ENCODE data around the gene IFIT1.
"Not testable (repeated sequence)": the region's sequence is repeated elsewhere in the genome, so short reads cannot be mapped to it uniquely, and the experiment has no call there.

Gene IFIT1

DNA sequence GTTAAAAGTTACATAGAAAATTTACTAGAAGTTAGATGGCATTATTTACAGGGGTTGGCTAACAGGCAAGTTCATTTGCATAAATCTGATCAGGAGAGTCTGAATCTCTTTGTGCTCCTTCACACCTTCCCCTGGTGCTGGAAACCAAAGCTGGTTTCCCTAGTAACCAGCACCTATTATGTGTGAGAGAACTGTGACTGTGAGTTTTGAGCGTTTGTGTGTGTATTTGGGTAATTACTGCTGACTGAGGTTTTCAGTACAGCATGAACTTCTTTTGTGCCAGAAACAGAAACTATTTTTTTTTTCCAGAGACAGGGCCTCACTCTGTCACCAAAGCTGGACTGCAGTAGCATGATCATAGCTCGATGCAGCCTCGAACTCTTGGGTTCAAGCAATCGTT, 24.9 kb upstream of the IFIT1 start:
- no peak for DNase-seq

- no peak for DNase-seq
These were observed 24.3 kb upstream of the IFIT1 start for GRCh38 chr10:89368129-89368528.

GRCh38 chr10:89369156-89370105, 23.0 kb upstream of the IFIT1 start:
- no peak for DNase-seq

DNA sequence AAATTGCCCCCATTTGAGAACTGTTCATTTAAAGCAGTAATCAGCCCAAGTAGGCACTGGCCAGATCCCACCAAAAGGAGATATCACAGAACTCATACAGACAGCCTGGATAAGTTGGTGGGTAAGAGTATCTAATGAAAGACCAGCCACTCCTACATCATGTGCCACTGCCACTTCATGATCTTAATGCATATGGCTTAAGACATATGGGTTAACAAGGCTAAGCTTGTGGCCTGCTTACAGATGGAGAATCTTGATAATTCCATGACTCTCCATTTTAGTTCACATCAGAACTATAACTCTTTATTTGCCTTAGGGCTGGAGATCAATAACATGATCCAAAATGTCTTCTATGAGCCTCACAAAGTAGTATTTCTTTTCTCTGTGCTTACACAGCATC, 21.3 kb upstream of the IFIT1 start:
- no peak for DNase-seq

- DNase-seq = no peak
These were observed 20.4 kb upstream of the IFIT1 start for GRCh38 chr10:89371987-89372386.

GRCh38 chr10:89373916-89374711, 18.3 kb upstream of the IFIT1 start:
- no peak for DNase-seq

DNA sequence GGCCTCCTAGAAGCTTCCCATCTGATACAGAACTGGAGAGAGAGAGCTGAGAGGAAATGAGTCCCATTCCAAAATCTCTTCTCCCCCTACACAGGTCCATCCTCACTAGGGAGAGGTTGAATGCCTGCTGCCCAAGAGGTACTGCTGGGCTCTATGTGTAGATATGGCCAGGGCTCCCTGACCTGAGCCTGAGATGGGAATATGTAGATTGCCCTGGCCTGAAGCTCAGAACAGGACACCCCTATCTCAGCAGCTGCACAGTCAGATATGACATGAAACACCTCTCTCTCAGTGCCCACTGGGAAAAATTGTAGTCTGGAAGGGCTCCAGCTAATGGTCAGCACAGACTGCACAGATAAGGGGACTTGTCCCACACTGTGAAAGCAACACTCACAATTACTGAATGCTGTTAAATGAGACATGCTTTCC, 17.7 kb upstream of the IFIT1 start:
- DNase-seq = no peak

GRCh38 chr10:89377705-89378637, 14.5 kb upstream of the IFIT1 start, which contains the start of gene IFIT1B:
IFIT1B (plus strand) TSS chr10:89378056; CDS start chr10:89378136, 80 bp downstream.
- no peak for DNase-seq

DNA sequence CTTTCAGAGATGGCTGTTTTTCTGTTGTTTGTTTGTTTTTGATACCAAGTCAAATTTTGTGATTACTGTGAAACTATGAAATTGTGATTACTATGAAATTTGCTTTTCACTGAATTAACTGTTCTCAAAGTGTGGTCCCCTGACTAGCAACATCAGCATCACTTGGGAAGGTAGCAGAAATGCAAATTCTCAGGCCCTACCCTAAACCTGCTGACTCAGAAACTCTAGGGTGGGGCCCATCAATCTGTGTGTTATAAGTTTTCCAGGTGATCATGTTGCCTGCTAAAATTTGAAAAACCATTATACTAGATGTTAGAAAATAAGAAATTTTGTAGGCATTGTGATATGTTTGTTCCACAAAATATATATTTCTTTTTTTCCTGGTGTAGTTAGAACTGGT, 13.3 kb upstream of the IFIT1 start:
- DNase-seq = no peak

DNA sequence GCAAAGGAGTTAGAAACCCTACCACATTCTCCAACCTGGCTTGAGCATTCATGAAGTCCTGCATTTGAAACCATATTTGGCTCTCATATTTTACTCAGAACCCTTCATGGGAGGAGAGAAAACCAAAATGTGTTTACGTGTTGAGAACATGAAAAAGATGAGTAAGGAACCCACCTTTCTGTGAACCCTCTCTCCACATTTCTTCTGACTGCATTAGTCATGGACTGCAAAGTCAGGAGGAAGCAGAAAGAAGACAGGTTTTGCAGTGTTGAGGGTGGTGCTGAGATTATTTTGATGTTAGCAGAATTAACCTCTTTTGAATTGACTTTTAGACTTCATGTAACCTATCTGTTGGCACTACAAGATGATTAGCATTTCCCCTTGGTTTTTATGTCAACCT, 9.7 kb upstream of the IFIT1 start:
- no peak for DNase-seq

DNA sequence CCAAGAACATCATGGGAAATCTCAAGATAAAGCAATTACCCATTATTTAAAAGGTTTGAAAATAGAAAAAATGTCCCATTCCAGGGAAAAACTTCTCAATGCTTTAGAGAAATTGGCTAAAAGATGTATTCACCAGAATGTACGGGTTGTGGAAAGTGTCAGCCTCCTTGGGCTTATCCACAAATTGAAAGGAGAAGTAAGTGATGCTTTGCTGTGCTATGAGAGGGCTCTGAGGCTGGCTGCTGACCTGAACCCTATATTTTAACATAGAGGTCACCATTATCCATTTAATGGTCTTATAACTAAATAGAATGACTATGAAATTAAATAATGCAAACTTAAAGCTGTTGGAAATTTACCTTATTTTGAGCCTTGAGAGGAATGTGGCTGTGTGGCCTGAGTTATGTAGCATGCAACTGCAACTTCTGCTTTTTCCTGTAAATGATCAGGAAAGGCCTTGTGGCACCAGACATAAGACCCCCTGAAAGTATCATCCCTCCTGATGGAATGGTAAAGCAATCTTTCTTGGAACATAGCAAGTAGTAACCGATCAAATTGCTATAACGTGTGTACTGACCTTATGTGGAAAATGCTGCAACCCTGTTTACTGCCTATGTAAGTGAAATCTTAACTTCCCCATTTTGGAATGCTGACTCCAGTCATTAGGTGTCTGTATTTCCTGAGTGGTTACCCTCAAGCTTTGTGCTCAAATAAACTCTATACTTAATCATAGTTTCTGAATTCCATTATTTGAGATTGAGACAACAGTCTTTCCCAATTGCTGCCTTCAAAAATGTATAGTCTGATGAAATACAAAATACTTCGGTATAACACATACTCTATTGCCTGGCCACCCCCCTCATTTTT, 7.7 kb upstream of the IFIT1 start:
- no peak for DNase-seq

GRCh38 chr10:89388806-89389205, 3.6 kb upstream of the IFIT1 start:
- no peak for DNase-seq

GRCh38 chr10:89389254-89389653, 3.2 kb upstream of the IFIT1 start:
- DNase-seq = no peak

- DNase-seq = no peak
These were observed 1.8 kb upstream of the IFIT1 start for GRCh38 chr10:89390476-89391225.

- DNase-seq = not testable (repeated sequence)
These were observed 1.2 kb upstream of the IFIT1 start for GRCh38 chr10:89391226-89391576.

DNA sequence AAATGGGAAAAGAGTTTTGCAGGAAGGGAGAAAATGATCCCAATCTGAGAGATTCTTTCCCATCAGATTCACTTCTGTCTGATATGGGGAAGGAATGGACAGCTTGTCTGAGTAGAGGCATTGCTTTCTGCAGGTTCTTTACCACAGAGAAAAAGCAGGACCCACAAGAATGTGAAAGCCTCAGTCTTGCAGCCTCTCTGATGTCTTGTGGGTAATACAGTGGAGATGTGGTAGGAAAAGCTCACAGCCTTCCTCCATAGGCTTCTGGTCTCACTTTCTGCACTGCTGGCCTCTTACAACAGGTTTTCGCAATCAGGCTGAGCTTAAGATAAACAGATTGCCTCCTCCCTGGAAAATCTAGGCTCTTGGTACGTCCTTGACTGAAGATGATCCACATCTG, 551 bp downstream of the IFIT1 start:
- DNase-seq = no peak

GRCh38 chr10:89393898-89394297, 1.5 kb downstream of the IFIT1 start:
- DNase-seq = no peak

DNA sequence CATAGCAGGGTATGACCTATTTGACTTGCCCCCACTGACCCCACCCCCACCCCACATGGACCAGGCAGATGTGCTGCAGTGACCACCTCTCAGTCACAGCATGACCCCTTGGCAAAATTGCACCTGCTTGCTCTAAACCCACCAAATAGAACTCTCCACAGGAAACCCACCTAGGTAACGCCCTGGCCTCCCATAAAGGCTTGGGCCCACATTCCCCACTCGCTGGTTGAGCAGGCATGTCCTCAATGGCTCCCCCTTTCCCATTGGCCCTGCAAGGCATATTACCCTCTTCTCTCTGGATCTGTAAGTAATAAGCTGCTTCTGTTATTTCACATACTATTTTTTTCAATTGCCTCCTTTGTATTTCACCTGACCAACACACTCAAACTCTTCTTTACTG, 2.7 kb downstream of the IFIT1 start:
- no peak for DNase-seq

GRCh38 chr10:89398003-89398749, 5.8 kb downstream of the IFIT1 start:
- DNase-seq = no peak

DNA sequence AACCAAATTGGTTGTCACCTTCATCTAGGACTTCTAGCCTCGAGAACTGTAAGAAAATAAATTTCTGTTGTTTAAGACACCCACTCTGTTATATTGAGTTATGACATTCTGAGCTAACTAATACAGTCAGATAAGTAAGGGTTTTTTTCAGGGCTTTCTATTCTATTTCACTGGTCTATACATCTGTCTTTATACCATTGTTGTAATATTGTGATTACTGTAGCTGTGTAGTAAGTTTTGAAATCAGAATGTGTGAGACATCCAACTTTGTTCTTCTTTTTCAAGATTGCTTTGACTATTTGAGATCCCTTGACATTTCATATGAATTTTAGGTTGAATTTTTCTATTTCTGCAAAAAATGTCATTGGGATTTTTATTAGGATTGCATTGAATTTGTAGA, 7.5 kb downstream of the IFIT1 start:
- DNase-seq = no peak

Measured in activated effector memory CD4-positive, alpha-beta T cell treated with anti-CD3 and anti-CD28 coated beads, Interleukin-2, amount 50 U/mL, for 16 hours (primary cell).